ENCODE results near the gene C1QB.

Gene C1QB, protein sequence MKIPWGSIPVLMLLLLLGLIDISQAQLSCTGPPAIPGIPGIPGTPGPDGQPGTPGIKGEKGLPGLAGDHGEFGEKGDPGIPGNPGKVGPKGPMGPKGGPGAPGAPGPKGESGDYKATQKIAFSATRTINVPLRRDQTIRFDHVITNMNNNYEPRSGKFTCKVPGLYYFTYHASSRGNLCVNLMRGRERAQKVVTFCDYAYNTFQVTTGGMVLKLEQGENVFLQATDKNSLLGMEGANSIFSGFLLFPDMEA

DNA sequence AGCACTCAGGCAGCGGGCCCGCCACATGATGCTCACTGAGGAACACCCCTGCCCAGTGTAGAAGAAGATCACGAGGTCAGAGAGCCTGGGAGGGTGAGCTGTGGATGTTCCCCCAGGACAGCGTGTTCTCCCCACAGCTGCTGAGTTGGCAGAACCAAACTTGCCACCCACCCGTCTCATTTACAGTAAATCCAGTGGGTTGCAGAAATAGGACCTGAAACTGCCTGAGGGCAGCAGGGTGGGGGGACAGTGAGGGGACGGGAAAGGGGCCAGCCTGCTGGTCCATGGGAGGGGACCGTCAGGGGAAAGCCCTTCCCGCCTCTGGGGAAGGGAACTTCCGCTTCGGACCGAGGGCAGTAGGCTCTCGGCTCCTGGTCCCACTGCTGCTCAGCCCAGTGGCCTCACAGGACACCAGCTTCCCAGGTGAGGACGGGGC is at the start of gene C1QB:
TSS of gene C1QB (plus strand) at position 356 of the 436 bp plus-strand sequence. CDS start 6,227 bp downstream, outside the sequence.
- DNase-seq: no peak

DNA sequence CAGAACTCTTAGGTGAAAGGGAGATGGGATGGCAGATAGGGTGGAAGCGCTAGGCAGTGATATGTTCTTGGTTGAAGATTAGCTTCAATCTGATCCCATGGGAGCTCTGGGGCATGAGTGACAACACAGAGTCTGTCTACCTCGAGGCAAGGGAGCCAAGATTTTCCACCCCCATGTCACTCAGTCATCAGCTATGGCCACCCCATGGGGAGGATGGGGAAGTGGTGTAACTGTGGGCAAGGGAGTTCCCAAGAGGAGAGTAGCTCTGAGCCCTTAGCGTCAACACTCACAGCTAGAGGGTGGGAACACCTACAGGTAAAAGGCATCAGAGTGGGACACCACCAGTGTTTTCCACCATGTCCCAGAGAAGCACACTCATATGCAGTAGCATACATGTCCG is 46.9 kb upstream of the C1QB start:
- no peak for DNase-seq

DNA sequence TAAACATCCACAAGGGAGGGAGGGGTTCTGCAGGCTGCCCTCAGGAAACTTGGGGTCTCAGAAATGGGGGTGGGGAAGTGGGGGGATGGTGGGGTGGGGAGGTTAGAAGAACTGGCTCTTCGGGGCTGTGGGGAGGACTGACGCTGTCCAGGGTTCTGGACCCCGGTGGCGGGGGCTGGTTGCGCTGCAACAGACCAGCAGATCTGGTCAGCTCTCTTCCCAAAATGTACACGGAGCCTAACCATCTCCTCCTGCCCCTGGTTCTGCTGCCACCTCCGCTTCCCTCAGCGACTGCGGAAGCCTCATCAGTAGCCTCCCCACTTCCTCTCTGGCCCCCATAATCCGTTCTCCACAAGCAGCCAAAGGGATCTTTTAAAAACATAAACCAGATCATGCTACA is 45.9 kb upstream of the C1QB start:
- DNase-seq: no peak

DNA sequence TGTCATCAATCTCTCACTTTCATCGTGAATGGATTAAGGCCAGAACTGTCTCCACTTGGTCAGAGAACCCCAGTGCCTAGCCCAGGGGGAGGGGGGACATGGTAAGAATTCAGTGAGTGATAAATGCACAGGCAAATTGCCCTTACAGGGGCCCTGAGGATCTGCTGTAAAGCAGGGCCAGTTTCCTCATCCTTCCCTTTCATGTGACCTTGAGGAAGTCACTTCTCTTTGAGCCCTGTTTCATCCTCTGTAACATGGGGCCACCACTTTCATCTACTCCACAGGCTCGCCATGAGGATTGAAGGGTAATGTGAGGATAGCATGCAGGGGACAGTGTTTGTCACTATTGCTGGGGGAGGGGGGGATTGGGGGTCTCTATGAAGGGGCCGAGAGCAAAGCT is 44.7 kb upstream of the C1QB start:
- DNase-seq: no peak

DNA sequence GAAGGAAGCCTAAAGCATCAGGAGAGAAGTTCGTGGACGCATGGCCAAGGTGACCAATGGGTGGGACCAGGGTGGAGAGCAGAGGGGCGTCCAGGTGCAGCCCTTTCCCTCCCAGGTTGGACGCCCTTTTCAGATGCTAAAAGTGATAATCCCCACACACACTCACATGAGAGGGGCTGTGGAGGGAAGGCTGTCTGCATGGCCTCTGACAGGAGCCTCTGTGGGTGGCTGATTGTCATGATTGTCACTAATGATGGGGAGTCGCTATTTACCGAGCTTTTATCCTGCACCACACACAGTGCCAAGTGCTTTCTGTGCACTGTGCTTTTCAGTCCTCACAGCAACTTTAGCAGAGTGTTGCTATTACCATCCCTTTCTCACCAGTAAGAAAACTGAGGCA is 43.7 kb upstream of the C1QB start:
- no peak for DNase-seq

DNA sequence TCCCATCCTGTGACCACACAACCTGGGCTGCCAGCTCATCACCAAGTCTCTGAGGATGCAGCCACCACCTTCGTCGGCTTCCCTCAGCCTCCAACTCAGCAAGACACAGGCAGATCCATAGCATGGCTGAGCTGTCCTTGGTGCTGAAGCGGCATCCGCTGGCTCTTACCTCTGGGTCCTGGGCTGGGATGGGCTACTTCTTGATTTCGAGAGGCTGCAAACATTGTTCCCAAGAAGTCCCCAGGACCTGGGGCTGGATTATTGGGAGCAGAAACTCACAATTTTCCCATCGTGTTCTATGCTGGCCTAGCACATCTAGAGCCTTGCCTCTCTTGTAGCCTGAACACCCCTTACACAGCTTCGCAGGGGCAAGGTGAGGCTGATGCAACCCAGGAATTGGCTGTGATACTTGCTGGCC is 41.5 kb upstream of the C1QB start:
- no peak for DNase-seq

DNA sequence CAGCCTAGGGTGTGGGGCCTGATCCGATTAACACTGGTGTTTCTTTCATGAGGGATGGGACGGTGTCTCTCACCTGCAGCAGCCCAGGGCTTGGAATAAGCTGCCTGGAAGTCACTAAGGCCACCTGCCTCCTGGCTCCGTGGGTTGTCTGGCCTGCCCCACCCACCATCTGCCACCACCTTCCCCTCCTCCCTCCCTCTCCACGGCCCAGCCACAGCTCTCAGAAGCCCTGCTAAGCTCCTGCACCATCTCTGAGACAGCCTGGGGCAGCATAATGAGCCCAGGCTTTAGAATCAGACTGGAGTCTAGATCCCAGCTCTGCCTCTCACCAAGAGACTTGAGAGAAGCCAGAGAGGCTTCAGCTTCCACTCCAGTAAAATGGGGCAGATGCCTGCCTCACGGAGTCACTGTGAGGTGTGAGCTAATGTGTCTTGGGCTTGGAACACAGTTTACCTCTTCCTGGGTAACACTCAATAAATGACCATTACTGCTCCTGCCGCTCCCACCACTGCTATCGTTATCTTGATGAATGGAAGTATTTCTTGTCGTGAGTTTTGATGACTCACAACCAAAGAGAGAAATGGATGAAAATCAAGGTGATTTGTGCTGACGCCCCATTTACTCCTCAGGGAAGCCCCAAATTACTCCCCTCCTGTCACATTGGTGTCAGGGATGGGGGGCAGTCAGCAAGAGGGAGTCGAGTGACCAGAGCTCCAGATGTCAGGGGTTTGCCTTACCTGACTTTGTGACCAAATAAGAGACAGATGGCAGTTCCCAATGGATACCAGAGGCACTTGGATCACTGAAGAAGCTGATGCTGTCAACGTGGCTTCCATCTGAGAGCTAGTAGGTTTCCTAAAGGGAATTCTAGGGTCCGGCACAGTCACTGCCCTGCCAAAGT is 40.1 kb upstream of the C1QB start:
- DNase-seq: no peak

DNA sequence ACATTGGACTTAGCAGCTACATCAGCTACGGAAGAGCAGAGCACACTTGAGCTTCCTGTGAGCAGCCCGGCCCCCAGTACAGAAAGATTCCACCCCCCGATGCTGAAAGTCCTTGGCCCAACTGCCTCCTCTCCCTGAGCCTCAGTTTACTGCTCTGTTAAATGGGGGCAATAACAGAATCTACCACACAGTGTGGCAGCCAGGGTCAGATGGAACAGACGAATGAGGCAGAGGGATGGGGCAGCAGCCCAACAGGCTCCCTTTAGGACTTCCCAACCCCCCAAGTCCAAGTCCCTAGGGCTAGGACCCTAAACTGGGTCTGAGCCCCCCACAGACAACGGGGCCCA is 39.5 kb upstream of the C1QB start:
- no peak for DNase-seq

DNA sequence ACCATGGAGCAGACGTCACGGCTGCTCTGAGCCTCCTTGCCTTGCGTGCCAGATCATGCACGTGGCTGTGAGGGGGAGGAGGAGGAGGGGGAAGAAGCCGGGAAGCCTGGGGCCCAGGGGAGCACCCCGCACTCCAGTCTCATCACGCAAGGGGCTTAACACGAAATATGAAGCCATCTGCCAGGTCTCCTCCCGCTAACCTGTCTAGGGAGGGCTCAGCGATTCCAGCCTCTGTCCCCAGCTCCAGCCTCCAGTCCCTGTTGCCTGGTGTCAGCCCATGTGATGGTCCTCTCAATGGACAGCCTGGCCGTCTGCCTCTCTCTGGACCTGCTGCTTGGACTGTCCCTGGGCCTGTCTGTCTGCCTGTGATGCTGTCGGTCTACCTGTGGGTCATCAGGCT is 39.1 kb upstream of the C1QB start:
- no peak for DNase-seq

DNA sequence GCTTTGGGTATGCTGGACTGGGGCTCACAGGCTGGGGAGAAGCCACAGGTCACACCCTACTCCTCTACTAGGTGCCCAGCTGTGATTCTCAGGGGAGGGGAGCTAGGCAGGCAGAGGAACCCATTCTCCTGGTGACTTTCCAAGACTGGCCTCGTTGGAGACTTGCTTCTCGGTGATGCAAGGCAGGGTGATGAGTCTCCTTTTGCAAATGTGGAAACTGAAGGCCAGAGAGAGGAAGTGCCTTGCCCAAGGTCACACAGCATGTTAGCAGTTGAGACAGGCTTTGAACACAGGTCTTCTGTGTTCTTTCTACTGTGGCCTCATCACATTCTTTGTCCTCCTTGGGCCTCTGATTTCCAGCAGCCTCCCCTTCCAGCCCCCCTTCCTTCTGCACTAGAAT is 37.1 kb upstream of the C1QB start:
- DNase-seq: no peak

DNA sequence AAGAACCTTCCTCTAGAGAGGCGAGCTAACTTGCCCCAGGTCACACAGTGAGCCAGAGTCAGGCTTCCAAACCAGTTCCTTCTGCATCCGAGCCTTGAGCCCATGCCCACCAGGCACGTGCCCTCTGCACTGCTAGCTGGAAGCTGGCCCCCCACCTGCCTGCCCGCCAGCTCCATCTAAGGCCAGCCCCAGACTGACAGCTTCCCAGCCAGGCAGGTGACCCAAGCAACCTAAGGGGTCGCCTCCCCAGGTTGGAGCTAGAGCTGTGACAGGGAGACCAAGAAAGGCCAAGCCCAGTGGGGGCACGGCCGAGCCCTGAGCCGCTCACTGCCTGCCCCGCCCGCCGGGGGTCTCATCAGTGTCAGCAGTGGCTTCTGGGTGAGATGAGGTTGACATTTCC is 36.5 kb upstream of the C1QB start:
- DNase-seq: no peak

DNA sequence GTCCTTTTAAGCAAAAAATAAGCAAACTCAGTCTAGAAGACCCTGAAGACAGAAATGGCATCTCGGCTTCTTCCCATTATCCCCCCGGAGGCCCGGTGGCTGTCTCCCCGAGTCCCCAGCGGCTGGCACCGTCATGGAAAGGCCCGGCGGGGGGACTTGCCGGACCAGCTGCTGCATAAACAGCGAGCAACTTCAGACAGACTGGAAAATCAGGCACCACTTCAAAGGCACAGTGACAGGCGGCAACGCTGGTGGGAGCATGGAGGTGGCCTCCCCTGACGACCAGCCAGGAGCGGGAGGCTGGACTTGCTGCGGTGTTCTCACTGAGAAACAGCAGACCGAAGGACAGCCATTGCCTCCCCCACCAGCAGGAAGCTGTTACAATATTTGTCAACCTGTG is 35.0 kb upstream of the C1QB start:
- no peak for DNase-seq

DNA sequence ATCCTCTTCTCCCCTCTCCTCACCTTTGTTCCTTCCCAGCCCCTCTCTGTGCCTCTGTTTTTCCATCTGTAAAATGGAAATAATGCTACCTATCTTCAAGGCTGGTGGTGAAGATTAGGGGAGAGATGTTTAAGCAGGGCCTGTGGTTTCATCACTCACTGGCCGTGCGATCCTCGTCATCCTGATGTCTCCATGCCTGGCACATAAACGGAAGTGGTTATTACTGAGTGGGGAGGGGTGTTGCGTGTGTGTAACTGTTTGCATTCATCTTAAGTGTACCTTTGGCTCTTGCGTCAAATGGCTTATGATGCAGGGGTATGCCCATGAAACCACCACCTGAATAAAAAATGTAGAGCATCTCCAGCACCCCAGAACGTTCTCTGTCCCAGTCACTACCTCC is 33.8 kb upstream of the C1QB start:
- DNase-seq: no peak

DNA sequence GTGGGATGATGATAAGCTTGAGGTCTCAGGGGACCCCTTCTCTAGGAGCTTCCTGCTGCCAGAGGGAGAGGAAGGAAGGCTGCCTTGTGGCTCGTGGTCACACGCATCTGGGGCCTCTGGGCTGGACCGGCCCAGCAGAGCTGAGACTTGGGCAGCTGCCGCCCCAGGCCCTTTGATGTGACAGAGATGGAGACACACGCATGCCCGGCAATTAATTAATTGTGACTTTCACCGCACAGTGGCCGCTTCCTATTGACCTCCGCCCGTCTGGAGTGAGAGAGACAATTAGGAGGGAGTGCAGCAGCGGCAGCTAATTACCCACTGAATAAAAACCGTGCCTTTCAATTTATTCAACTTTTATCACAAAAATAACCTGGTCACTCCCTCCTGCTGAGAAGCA is 33.2 kb upstream of the C1QB start:
- DNase-seq: no peak

DNA sequence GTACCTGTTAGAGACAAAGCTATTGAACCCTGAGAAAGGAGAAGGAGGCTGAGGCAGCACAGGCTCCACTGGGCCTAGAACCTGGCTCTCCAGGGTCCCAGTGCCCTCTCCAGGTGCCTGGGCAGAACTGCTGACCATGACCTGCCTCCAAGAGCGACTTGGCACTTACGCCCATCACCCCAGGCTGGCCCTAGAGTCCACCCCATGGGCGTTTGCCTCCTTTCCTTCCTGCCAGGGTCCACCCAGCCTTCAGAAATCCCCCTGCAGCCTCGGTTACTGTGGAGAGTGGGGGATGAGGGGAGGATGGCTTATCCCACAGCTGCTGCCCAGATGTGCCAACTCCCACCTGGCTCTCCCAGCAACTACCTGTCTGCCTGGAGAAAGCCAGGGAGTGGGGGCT is 31.3 kb upstream of the C1QB start:
- no peak for DNase-seq

DNA sequence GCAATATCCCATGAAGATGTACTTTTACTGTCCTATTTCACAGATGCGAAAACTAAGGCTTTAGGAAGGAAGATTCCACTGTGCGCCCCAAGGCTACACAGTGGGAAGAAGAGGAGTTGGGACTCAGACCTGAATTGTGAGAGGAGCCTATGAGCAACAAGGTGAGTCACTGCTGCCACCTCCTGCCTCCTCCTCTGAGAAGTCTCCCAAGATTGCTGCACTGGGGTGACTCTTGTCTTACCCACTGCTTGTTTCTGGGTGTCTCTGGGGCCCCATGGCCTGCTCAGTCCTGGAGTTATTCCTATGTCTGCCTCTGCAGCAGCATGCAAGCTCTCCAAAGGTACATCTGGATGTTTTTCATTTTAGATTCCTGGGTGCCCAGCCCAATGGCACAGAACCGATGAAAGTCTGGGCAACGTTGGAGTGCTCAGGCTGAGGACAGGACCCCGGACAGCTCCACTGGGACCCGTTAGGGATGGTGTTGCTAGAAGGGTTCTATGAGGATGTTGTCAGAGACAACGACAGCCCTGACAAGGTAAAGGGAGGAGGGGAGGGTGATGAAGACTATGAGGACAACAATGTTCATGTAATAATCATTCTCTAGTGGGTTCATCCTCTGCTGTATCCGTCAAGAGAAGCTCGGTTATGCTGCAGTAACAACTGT is 27.6 kb upstream of the C1QB start:
- no peak for DNase-seq

DNA sequence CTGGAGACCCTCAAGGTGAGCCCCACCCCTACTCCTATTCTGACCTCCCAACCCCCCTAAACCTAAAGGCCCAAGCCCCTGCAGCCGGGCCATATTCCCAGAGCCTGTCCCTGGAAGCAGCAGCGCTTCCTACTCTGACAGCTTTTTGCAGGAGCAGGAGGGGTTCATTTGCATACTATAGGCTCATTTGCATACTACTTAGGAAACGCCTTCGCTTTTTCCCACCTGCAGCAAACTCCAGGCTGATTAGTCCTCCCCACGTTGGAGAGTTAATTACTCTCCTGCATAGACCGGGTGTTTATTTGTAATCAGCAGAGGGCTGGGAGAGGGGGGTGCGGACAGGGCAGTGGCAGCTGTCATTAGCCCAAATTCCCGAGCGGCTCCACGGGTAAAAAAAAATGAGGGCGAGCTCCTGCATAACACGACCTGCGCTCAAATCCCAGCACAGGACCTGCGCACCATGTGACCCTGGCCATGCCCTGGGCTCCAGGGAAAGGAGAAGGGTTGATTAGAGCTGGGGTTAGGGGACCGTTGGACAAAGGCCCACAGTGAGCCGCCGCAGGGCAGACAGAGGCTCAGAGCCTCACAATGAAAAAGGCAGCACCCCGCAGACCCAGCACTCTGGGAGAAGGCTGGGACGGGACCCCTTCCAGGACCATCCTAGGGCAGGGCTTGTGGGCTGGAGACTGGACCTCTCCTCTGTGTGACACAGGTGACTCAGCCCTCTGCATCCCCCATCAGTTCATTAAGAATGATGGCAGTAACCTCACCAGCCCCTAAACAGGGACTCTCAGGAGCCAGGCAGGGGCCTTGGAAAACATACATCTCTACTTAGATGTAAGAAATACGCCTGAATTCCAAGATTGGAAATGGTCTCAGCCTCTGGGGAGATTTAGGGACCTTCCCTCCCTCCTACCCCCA is 26.5 kb upstream of the C1QB start:
- no peak for DNase-seq

DNA sequence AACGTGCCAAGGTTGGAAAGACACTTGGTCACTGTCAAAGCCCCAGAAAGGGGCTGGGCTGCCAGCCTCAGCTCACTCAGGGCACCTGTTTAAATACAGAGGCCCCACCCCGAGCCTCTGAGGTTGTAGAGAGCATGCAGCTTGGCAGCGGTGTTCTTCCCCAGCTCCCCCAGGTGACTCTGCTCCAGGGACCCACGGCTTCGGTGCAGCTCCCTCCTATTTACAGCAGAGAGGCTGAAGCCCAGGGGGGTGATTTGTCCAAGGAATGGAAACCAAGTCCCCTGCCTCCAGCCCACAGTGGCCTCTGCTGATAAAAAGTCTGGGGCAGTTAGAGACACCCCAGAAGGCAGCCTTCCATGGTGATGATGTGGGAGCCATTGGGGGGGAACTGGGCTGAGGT is 25.7 kb upstream of the C1QB start:
- no peak for DNase-seq

DNA sequence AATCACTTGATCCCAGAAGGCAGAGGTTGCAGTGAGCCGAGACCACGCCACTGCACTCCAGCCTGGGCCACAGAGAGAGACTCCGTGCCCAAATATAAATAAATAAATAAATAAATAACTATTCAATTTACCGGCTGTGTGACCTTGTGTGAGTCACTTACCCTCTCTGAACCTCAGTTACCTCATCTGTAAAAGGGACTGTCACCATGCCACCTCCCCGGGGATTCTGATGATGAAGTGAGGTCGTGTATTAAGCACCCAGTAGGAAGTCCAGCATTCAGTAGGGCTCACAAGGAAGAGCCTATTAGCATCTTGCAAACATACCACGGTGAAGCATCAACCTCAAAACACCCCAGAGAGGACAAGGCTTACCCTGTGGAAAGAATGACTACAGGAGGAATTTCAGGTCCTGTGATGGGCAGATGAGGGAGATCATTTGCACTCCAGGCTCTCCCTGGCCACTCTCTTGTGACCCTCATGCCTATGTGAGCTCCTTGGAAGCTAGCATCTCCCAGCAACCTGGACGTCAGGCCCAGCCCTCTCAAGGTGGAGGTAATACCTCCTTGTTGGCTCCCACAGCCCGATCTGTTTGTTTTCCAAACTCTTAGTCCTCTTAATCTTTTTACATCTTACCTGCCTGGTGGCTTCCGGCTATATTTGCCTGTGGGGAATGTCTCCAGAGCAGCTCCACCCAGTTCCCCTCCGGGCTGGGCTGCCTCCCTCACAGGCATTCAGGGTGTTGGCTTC is 24.2 kb upstream of the C1QB start:
- no peak for DNase-seq

DNA sequence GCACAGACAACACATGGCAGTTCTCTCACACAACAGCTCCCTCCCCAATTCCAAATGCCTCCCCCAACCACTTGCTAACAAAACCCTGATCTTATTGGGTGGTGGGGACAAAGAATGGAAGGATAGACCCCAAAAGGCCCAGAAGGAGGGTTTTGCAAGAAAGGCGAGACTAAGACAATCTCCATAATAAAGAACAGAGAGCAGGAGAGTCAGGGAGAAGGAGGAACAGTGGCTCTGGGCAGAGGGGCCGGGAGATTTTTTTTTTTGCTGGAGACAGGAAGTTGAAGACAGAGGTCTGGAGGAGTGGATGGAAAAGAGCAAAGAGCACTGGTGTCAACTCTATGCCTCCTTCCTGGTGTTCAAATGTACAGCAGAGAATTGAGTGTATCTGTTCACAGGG is 23.1 kb upstream of the C1QB start:
- no peak for DNase-seq

DNA sequence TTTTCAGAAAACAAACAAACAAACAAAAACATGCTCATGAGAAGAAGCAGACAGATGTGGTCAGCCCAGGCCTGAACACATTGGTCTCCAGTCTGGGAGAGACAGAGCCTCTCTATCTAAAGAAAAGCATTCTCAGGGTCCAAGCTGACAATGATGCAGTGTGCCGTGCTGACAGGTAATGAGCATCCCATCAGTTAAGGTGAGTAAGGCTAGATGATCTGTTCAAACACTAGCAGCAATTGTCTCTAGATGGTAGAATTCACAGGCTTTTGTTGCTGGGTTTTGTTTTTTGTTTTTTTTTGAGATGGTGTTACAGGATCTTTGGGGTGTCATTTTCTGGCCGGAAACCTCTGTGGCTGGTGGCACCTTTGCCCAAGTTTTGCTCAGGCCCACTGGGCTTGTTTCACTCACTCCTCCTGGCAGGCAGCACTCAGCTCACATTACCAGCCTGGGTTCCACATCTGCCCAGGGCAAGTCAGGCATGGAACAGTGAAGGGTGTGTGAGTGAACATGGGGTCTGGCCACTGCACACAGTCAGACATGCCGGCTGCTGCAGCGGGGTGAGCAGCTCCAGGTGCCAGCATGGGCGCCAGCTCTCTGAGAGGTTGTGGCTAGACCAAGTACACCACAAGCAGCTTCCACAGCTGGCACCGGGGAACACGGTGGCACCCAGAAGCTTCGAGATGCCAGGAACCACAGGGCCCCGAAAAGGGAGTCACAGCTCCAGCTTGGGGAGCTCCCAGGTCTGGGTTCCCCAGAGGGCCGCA is 19.2 kb upstream of the C1QB start:
- no peak for DNase-seq
